ENCODE data around the gene ZBTB17. TPM values are rescaled to one million over a fixed set of nuclear protein-coding genes. Genes with fewer than 3 reads are reported as not detected.
A peak's percentile ranks its signal among the peaks of the same experiment; 100 is the strongest.
"Not testable (repeated sequence)": the region's sequence is repeated elsewhere in the genome, so short reads cannot be mapped to it uniquely, and the experiment has no call there.

The ZBTB17 gene
- polyA plus RNA-seq, 10 donors: 16.9 to 33.7 (median 23.1) TPM

GRCh38 chr1:16012590-16013219 lies 36.8 kb upstream of the ZBTB17 start:
- DNase-seq: peak; percentile 71 to 79 (median 74)

GRCh38 chr1:16011936-16012589 lies 36.2 kb upstream of the ZBTB17 start:
- no peak for DNase-seq

GRCh38 chr1:16010837-16011236 lies 34.9 kb upstream of the ZBTB17 start:
- no peak for DNase-seq

- DNase-seq: no peak
Measured at GRCh38 chr1:16009678-16010077, 33.8 kb upstream of the ZBTB17 start.

GRCh38 chr1:16009030-16009460 lies 33.1 kb upstream of the ZBTB17 start:
- peak; percentile 54 to 82 (median 72) for DNase-seq

GRCh38 chr1:16007671-16008341 lies 31.9 kb upstream of the ZBTB17 start:
- DNase-seq: no peak

- no peak for DNase-seq
Measured at GRCh38 chr1:16006552-16007485, 30.9 kb upstream of the ZBTB17 start.

GRCh38 chr1:16006010-16006409 lies 30.1 kb upstream of the ZBTB17 start:
- no peak for DNase-seq

- no peak for DNase-seq
Measured at GRCh38 chr1:16005597-16005996, 29.7 kb upstream of the ZBTB17 start.

- DNase-seq: not testable (repeated sequence)
Measured at GRCh38 chr1:16001274-16001673, 25.4 kb upstream of the ZBTB17 start.

- no peak for DNase-seq
Measured at GRCh38 chr1:15998929-15999328, 23.0 kb upstream of the ZBTB17 start.

- DNase-seq: no peak
Measured at GRCh38 chr1:15997637-15998280, 21.9 kb upstream of the ZBTB17 start.

GRCh38 chr1:15997076-15997585 lies 21.2 kb upstream of the ZBTB17 start:
- no peak for DNase-seq

GRCh38 chr1:15994590-15995351 lies 18.9 kb upstream of the ZBTB17 start:
- DNase-seq: peak in 1 of 3 donors; percentile 61

- DNase-seq: no peak
Measured at GRCh38 chr1:15994081-15994480, 18.2 kb upstream of the ZBTB17 start.

GRCh38 chr1:15993666-15994065 lies 17.8 kb upstream of the ZBTB17 start:
- no peak for DNase-seq

GRCh38 chr1:15992582-15993500 lies 16.9 kb upstream of the ZBTB17 start:
- no peak for DNase-seq

GRCh38 chr1:15992187-15992553 lies 16.3 kb upstream of the ZBTB17 start:
- DNase-seq: no peak
